Caco-2 (cell line): Measurements from ENCODE around the gene HYDIN. TPM values are rescaled to one million over a fixed set of nuclear protein-coding genes. Genes with fewer than 3 reads are reported as not detected.
"Not testable (repeated sequence)": the region's sequence is repeated elsewhere in the genome, so short reads cannot be mapped to it uniquely, and the experiment has no call there.

Experiments used
- BruUV-seq: library from RNA; stranded (reverse); fragments of 400-500 nt; replicated peaks from 2 replicates; lab custom pipeline; 2021; lab: Mats Ljungman, UMichigan
- CTCF ChIA-PET: fragments of 300-600 bp; sonication (Branson Sonifier 250); formaldehyde crosslinking; loops from one replicate; lab custom pipeline; 2022; ENCODE audit warnings: antibody characterized with exemption; lab: Charles Lee
- POLR2A ChIA-PET: fragments of 300-600 bp; sonication (Branson Sonifier 250); formaldehyde crosslinking; loops from one replicate; lab custom pipeline; 2022; ENCODE audit warnings: antibody characterized with exemption; lab: Charles Lee
- DNase-seq, 2 experiments: peaks; one replicate each; pipeline versions ENCODE4 v3.0.0 to v3.0.0-alpha.2; 2020 to 2022
- H3K27me3 ChIP-seq: replicated peaks from 2 replicates; pipeline ENCODE4 v1.6.0; 2011; ENCODE audit warnings: low read length; ENCODE audit not compliant: control insufficient read depth, insufficient read depth
- H3K36me3 ChIP-seq: 2 replicates; pipeline ENCODE4 v1.5.1; 2011; ENCODE audit warnings: low read length; ENCODE audit not compliant: control insufficient read depth, insufficient read depth
- H3K4me1 ChIP-seq: fragments of 250-450 bp; sonication (Bioruptor Pico); 2 replicates; pipeline ENCODE4 v1.5.1; 2020; ENCODE audit warnings: mild to moderate bottlenecking
- H3K4me3 ChIP-seq: 2 replicates; pipeline ENCODE4 v1.5.1; 2011; ENCODE audit warnings: low read depth, mild to moderate bottlenecking, control low read depth, low read length
- H3K9me3 ChIP-seq: fragments of 250-450 bp; sonication (Bioruptor Pico); 2 replicates; pipeline ENCODE4 v1.5.1; 2020; ENCODE audit warnings: mild to moderate bottlenecking, moderate library complexity
- H3K27ac Mint-ChIP-seq: one replicate; pipeline ENCODE4 v1.8.0; 2022; ENCODE audit warnings: mixed read lengths; ENCODE audit not compliant: unreplicated experiment
- H3K27me3 Mint-ChIP-seq: one replicate; pipeline ENCODE4 v1.8.0; 2022; ENCODE audit warnings: mixed read lengths; ENCODE audit not compliant: insufficient read depth, unreplicated experiment
- H3K36me3 Mint-ChIP-seq: one replicate; pipeline ENCODE4 v1.8.0; 2022; ENCODE audit warnings: mild to moderate bottlenecking, mixed read lengths; ENCODE audit not compliant: insufficient read depth, unreplicated experiment
- H3K4me1 Mint-ChIP-seq: one replicate; pipeline ENCODE4 v1.8.0; 2022; ENCODE audit warnings: low read depth, mixed read lengths; ENCODE audit not compliant: unreplicated experiment
- H3K4me3 Mint-ChIP-seq: one replicate; pipeline ENCODE4 v1.8.0; 2022; ENCODE audit warnings: mild to moderate bottlenecking, moderate library complexity, mixed read lengths; ENCODE audit not compliant: unreplicated experiment
- H3K9me3 Mint-ChIP-seq: one replicate; pipeline ENCODE4 v1.8.0; 2022; ENCODE audit warnings: mixed read lengths; ENCODE audit not compliant: unreplicated experiment
- intact Hi-C: fragments of 100-400 bp; cut with micrococcal nuclease; formaldehyde crosslinking; loops from one replicate; pipeline ENCODE4 v1.10.0; 2022; ENCODE audit not compliant: unreplicated experiment
- total RNA-seq: library from RNA; stranded (reverse); gene quantifications from 2 replicates; pipeline ENCODE4 v1.2.3, GENCODE V29; 2022

Gene HYDIN
- total RNA-seq, 1 experiment from 2014 or later = 0.68 TPM

DNA sequence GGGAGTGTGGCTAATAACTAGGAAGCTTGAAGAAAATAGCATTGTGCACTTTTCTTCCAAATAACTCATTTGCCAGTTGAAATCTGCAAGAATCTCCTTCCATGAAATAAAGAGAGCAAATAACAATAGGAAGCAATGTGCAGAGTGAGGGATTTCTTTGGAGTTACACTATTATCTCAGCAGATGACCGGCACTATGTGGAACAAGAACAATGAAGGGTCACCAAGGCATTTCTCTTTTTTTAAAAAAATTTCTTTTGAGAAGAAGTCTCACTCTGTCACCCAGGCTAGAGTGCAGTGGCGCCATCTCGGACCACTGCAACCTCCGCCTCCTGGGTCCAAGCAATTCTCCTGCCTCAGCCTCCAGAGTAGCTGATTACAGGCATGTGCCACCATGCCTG lies 192.1 kb downstream of the HYDIN start:
- H3K27me3 ChIP-seq, H3K4me3 Mint-ChIP-seq, BruUV-seq, DNase-seq, H3K9me3 ChIP-seq, H3K4me1 Mint-ChIP-seq, H3K36me3 Mint-ChIP-seq, H3K4me1 ChIP-seq, H3K27me3 Mint-ChIP-seq, H3K36me3 ChIP-seq, intact Hi-C loops, CTCF ChIA-PET, H3K4me3 ChIP-seq, H3K9me3 Mint-ChIP-seq, H3K27ac Mint-ChIP-seq, POLR2A ChIA-PET: not testable (repeated sequence)

DNA sequence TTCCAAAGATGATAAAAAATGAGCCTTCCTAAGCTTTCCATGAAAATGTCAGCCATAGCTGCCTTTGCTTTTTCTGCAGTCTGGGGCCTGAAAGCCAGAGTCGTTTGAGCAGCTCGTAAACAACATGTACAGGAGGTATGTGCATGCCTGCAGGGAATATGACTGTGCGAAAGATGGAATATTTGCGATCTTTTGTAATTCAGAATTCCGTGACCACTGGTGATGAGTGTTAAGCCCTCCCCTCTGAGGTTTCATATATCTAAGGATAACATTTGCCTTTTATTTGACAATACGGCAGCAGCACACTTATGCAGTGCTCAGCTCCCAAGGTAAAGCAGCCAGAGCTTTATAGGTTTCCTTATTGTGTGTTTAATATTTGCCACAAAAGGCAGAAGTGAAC lies 192.5 kb downstream of the HYDIN start:
- H3K4me3 ChIP-seq, H3K4me1 ChIP-seq, H3K4me3 Mint-ChIP-seq, POLR2A ChIA-PET, H3K4me1 Mint-ChIP-seq, H3K27ac Mint-ChIP-seq, H3K27me3 ChIP-seq, H3K36me3 ChIP-seq, intact Hi-C loops, CTCF ChIA-PET, H3K36me3 Mint-ChIP-seq, H3K27me3 Mint-ChIP-seq, H3K9me3 Mint-ChIP-seq, H3K9me3 ChIP-seq, BruUV-seq, DNase-seq: not testable (repeated sequence)

DNA sequence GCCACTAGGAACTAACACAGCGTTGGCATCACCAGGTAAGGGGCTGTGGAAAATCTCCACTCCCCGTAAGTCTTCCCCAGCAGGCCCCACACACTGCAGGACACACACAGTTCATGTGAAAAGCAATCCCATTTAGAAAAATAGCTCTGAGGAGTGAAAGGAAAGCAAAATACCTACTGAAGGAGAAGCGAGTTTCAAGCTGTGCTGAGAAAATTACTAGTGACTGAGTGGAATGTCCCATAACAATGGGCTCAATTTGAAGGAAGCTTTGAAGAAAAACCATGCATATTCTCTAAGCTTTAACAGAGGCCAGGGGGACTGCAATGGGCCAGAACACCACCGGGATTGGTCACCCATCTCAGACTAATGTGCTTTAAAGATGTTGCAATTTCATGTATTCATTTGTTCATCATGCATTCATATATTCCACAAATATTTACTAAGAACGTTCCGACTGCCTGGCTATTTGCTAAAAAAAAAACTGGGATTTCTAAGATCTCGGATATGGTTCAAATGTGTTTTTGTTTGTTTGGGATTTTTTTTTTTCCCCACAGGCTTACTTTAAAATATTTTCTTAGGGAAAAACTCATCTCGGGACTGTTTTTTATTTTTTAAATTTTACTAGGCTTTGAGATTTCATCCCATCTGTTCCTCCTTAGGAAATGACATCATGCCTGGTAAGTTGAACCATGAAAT lies 202.3 kb downstream of the HYDIN start:
- H3K4me1 Mint-ChIP-seq, H3K4me3 Mint-ChIP-seq, BruUV-seq, H3K36me3 Mint-ChIP-seq, DNase-seq, intact Hi-C loops, H3K4me3 ChIP-seq, H3K4me1 ChIP-seq, H3K9me3 Mint-ChIP-seq, H3K27ac Mint-ChIP-seq, H3K9me3 ChIP-seq, CTCF ChIA-PET, H3K36me3 ChIP-seq, H3K27me3 ChIP-seq, POLR2A ChIA-PET: not testable (repeated sequence)
- peaks cover 10% of the 10 kb centered on the region for H3K27me3 Mint-ChIP-seq

DNA sequence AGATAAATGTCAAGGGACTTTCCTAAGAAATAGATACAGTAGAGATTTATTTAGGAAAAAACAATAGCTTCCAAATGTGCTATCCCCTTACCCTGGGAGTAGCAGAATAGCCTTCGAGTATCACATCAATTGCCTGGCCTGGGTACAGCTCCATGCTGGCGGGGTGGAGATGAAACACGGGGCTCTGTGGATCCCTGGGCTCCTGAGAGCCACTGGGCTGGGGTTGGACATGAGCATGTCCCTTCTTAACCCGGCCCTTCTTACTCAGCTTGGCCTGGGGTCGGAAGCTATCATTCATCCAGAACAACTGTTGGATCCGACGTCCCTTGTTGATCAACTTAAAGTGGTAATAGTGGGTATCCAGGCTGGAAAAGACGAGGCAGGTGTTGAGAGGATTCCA lies 203.0 kb downstream of the HYDIN start:
- H3K4me3 Mint-ChIP-seq, H3K9me3 Mint-ChIP-seq, BruUV-seq, H3K36me3 ChIP-seq, CTCF ChIA-PET, H3K27ac Mint-ChIP-seq, H3K4me1 Mint-ChIP-seq, H3K9me3 ChIP-seq, intact Hi-C loops, H3K4me1 ChIP-seq, DNase-seq, POLR2A ChIA-PET, H3K27me3 ChIP-seq, H3K36me3 Mint-ChIP-seq, H3K4me3 ChIP-seq: not testable (repeated sequence)
- H3K27me3 Mint-ChIP-seq = peaks cover 10% of the 10 kb centered on the region

DNA sequence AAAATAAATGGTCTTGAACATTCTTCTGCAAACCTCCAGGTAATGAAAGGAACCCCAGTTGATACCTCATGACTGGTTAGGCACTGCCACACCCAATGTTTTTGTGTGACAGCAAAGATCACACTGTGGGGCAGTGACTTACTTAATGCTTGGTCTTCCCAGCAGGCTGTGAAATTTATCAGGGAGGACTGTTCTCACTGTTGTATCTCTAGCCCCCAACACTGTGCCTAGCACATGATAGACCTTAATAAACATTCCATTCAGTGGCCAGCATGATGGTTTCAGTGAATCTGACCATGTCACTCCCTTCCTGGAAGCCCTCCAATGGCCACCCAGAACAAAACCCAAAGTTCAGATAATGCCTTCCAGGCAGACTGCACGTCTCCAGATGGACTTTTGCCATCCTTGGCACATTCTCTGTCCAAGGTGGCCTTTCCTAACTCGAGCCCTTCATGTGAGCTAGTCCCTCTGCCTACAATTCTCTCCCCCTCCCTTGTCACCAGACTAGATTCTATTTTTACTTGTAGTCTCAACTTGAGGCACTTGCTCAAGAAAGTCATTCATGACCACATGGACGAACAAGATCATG lies 206.6 kb downstream of the HYDIN start:
- H3K36me3 ChIP-seq, H3K4me3 Mint-ChIP-seq, POLR2A ChIA-PET, H3K27ac Mint-ChIP-seq, intact Hi-C loops, BruUV-seq, H3K36me3 Mint-ChIP-seq, DNase-seq, H3K4me1 ChIP-seq, H3K4me1 Mint-ChIP-seq, H3K27me3 ChIP-seq, H3K9me3 Mint-ChIP-seq, H3K9me3 ChIP-seq, H3K4me3 ChIP-seq, CTCF ChIA-PET: not testable (repeated sequence)
- peaks cover 15% of the 10 kb centered on the region for H3K27me3 Mint-ChIP-seq

DNA sequence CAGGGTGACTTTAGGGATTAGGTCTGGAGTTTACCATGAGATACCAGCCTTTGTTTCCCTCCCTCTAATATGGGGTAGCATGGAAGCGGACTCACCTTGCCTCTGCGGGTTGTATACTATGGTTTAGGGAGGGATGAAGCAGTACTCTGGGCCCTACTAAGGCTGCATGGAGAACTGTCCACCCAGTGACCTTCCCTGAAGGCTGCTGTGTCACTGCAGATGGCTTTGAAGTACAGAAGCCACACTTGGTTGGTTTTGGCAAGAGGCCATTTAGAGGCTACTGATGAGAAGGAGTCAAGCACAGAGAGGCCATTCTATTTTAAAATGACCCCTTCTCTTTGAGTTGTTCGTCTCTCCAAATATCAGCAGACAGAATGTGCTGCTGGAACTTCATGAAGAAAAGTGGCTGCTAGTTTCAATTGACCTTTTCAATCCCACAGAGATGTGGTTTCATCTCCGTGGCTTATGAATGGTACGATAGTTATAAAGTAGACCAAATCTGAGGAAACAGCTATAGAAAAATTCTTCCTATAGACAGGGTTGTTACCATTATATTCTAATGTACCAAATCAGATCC lies 208.5 kb downstream of the HYDIN start:
- H3K4me1 ChIP-seq, H3K9me3 Mint-ChIP-seq, H3K27ac Mint-ChIP-seq, H3K36me3 Mint-ChIP-seq, DNase-seq, H3K4me3 ChIP-seq, intact Hi-C loops, H3K27me3 ChIP-seq, H3K4me3 Mint-ChIP-seq, BruUV-seq, CTCF ChIA-PET, H3K4me1 Mint-ChIP-seq, H3K36me3 ChIP-seq, H3K9me3 ChIP-seq, POLR2A ChIA-PET: not testable (repeated sequence)
- peaks cover 15% of the 10 kb centered on the region for H3K27me3 Mint-ChIP-seq
